Activated T-cell treated with anti-CD3 and anti-CD28 coated beads, Interleukin-2, amount 50 U/mL, for 1 hour (primary cell): ENCODE measurements around the gene CACNA1A.

ENCODE experiments used
- DNase-seq: peaks from one replicate; pipeline ENCODE4 v3.0.0-alpha.2; 2020

The CACNA1A gene

GRCh38 chr19:13356686-13357280, 149.5 kb downstream of the CACNA1A start:
- DNase-seq = no peak

- DNase-seq = no peak
These were observed 150.1 kb downstream of the CACNA1A start for GRCh38 chr19:13356185-13356584.

GRCh38 chr19:13355356-13355755, 150.9 kb downstream of the CACNA1A start:
- no peak for DNase-seq

- no peak for DNase-seq
These were observed 152.7 kb downstream of the CACNA1A start for GRCh38 chr19:13353625-13354024.

- DNase-seq = no peak
These were observed 155.5 kb downstream of the CACNA1A start for GRCh38 chr19:13350759-13351158.

- DNase-seq = no peak
These were observed 156.2 kb downstream of the CACNA1A start for GRCh38 chr19:13350072-13350471.

GRCh38 chr19:13347367-13347766, 158.9 kb downstream of the CACNA1A start:
- DNase-seq = no peak

GRCh38 chr19:13343514-13343913, 162.8 kb downstream of the CACNA1A start:
- DNase-seq = no peak

- DNase-seq = no peak
These were observed 163.6 kb downstream of the CACNA1A start for GRCh38 chr19:13342672-13343071.

- DNase-seq = no peak
These were observed 166.4 kb downstream of the CACNA1A start for GRCh38 chr19:13339869-13340268.

- DNase-seq = no peak
These were observed 169.1 kb downstream of the CACNA1A start for GRCh38 chr19:13337181-13337580.

GRCh38 chr19:13334801-13335481, 171.3 kb downstream of the CACNA1A start:
- DNase-seq = no peak

GRCh38 chr19:13330285-13330684, 176.0 kb downstream of the CACNA1A start:
- no peak for DNase-seq

GRCh38 chr19:13329766-13330165, 176.5 kb downstream of the CACNA1A start:
- DNase-seq = no peak

GRCh38 chr19:13328241-13328640, 178.0 kb downstream of the CACNA1A start:
- DNase-seq = no peak

- DNase-seq = no peak
These were observed 186.8 kb downstream of the CACNA1A start for GRCh38 chr19:13319526-13319925.

GRCh38 chr19:13318190-13318589, 188.1 kb downstream of the CACNA1A start:
- no peak for DNase-seq

GRCh38 chr19:13315495-13315894, 190.8 kb downstream of the CACNA1A start:
- no peak for DNase-seq

GRCh38 chr19:13314761-13315160, 191.5 kb downstream of the CACNA1A start:
- DNase-seq = no peak

- no peak for DNase-seq
These were observed 192.4 kb downstream of the CACNA1A start for GRCh38 chr19:13313875-13314274.

GRCh38 chr19:13309864-13310263, 196.4 kb downstream of the CACNA1A start:
- no peak for DNase-seq

- no peak for DNase-seq
These were observed 202.7 kb downstream of the CACNA1A start for GRCh38 chr19:13303381-13304129.

GRCh38 chr19:13302526-13303270, 203.6 kb downstream of the CACNA1A start:
- DNase-seq = no peak
